GM10266 (cell line): Measurements from ENCODE around the gene PTPN1.
A peak's percentile ranks its signal among the peaks of the same experiment; 100 is the strongest.
"Not testable (repeated sequence)": the region's sequence is repeated elsewhere in the genome, so short reads cannot be mapped to it uniquely, and the experiment has no call there.

ENCODE experiments used
- DNase-seq: peaks from one replicate; pipeline ENCODE4 v3.0.0; 2012; ENCODE audit errors: extremely low spot score
- CTCF ChIP-seq: IDR thresholded peaks from 2 replicates; pipeline ENCODE4 v1.5.1; 2012; ENCODE audit warnings: mild to moderate bottlenecking, low read depth; ENCODE audit not compliant: control insufficient read depth, insufficient read depth; ENCODE audit errors: missing control alignments

Gene PTPN1

GRCh38 chr20:50568549-50568942 is 58.4 kb downstream of the PTPN1 start:
- TF ChIP-seq CTCF = no peak
- no peak for DNase-seq

DNA sequence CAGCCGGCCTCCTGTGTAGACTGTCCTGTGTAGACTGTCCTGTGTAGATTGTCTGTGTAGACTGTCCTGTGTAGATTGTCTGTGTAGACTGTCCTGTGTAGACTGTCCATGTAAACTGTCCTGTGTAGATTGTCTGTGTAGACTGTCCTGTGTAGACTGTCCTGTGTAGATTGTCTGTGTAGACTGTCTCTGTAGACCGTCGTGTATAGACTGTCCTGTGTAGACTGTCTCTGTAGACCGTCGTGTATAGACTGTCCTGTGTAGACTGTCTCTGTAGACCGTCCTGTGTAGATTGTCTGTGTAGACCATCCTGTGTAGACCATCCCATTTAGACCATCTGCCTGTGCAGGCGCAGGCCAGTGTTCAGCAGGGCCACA is 59.3 kb downstream of the PTPN1 start:
- DNase-seq = not testable (repeated sequence)

- peak; percentile 79 for TF ChIP-seq CTCF
- peak; percentile 76 for DNase-seq
These were observed 60.0 kb downstream of the PTPN1 start for GRCh38 chr20:50569864-50570836.

DNA sequence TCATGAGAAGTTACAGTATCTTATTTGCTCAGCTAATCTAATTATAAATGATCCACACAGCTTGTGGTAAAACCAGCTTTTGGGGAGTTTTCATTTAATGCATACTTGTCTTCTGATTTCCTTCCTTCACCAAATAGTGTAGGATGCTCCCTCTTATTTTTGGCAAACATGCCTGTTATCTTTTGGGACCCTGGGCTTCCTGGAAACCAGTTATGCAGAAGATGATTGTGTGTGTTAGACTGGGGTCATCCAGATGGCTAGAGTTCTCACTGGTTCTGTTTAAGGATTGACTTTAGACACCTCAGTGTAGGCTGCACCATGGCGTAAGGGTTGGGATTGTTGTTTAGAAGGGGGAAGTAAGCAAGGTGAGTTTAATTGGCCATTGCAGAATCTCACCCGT is 61.3 kb downstream of the PTPN1 start:
- no peak for DNase-seq
- TF ChIP-seq CTCF = no peak

DNA sequence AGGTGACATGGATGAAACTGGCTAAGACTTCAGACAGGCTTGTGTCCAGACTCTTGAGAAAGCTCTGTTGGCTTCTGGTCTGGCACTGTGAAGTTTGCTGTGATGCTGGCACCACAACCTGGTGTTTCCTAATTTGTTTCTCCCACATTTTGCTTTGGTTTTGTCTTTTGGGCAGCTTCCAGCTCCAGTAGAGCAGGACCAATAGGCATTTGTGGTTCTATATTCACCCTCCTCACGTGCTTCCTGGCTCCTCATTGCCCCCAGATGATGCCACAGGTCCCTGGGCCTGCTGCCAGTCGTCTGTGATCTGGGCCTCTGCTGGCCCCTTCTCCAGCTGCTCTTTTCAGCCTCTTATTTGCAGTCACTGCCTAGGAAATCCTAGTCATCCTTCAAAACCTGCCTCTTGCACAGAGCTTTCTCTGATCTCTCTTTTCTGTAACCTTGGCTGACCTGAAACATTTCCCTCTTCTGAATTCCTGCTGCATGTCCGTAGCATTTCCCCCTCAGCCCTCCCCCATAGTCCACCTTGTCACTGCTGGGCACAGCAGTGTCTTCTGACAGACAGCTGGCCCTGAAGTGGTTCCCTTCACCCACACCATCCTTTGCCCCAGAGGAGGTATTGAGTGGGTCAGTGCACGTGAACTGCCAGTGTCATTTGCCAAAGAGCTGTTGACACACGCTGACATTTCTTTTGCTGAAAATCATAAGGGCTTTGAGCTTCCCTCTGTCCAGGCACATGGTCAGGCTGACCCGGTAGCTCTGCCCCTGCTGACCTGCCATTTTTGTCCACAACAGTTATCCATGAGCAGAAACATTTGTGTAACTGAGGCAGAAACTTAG is 63.0 kb downstream of the PTPN1 start:
- TF ChIP-seq CTCF = no peak
- DNase-seq = no peak

GRCh38 chr20:50574108-50574507 is 63.9 kb downstream of the PTPN1 start:
- DNase-seq = no peak
- no peak for TF ChIP-seq CTCF

GRCh38 chr20:50574586-50574985 is 64.4 kb downstream of the PTPN1 start:
- TF ChIP-seq CTCF = no peak
- DNase-seq = no peak
